ENCODE results near the gene CCDC142.

- no peak for TF ChIP-seq CTCF (IDR thresholded peaks at IDR 0.05)
- TF ChIP-seq POLR2A (IDR thresholded peaks at IDR 0.05) = no peak
These were observed 42.3 kb upstream of the CCDC142 start for GRCh38 chr2:74524955-74525716.

Measured in heart left ventricle (tissue), 13 donors.